BE2C (cell line): ENCODE results near the gene TBC1D22A.

ENCODE experiments used
- DNase-seq: peaks from one replicate; pipeline ENCODE4 v3.0.0-alpha.2; 2020
- H3K27me3 ChIP-seq: fragments of 250-450 bp; sonication (Bioruptor Pico); 2 replicates; pipeline ENCODE4 v1.5.1; 2020; ENCODE audit warnings: mild to moderate bottlenecking
- H3K36me3 ChIP-seq: fragments of 250-450 bp; sonication (Bioruptor Pico); 2 replicates; pipeline ENCODE4 v1.5.1; 2020; ENCODE audit warnings: mild to moderate bottlenecking
- H3K4me1 ChIP-seq: fragments of 250-450 bp; sonication (Bioruptor Pico); 2 replicates; pipeline ENCODE4 v1.5.1; 2020
- H3K4me3 ChIP-seq: 2 replicates; pipeline ENCODE4 v1.5.1; 2011; ENCODE audit warnings: low read depth, low read length
- H3K9me3 ChIP-seq: fragments of 250-450 bp; sonication (Bioruptor Pico); 2 replicates; pipeline ENCODE4 v1.5.1; 2020
- CTCF ChIP-seq: IDR thresholded peaks from 2 replicates; pipeline ENCODE4 v1.5.1; 2012; ENCODE audit warnings: mild to moderate bottlenecking, low read depth, low read length

TBC1D22A gene

GRCh38 chr22:47071807-47072641 lies 309.6 kb downstream of the TBC1D22A start:
- no peak for TF ChIP-seq CTCF
- no peak for DNase-seq
- Histone ChIP-seq H3K4me1 (no peaks in the 10 kb centered on the region), H3K36me3 (no peaks in the 10 kb centered on the region), H3K9me3 (no peaks in the 10 kb centered on the region), H3K4me3 (no peak overlapping the region), H3K27me3 (no peaks in the 10 kb centered on the region)

GRCh38 chr22:47072642-47072967 lies 310.2 kb downstream of the TBC1D22A start:
- no peak for TF ChIP-seq CTCF
- H3K36me3 ChIP-seq, result no peaks in the 10 kb centered on the region
- H3K27me3 ChIP-seq, result no peaks in the 10 kb centered on the region
- H3K9me3 ChIP-seq, result no peaks in the 10 kb centered on the region
- H3K4me3 ChIP-seq, result no peak overlapping the region
- no peak for DNase-seq
- H3K4me1 ChIP-seq, result no peaks in the 10 kb centered on the region

GRCh38 chr22:47073075-47073474 lies 310.6 kb downstream of the TBC1D22A start:
- Histone ChIP-seq H3K4me3 (no peak overlapping the region), H3K4me1 (no peaks in the 10 kb centered on the region), H3K9me3 (no peaks in the 10 kb centered on the region), H3K36me3 (no peaks in the 10 kb centered on the region), H3K27me3 (no peaks in the 10 kb centered on the region)
- TF ChIP-seq CTCF, result no peak
- no peak for DNase-seq

- DNase-seq, result no peak
These were observed 311.7 kb downstream of the TBC1D22A start for GRCh38 chr22:47074105-47074504.

GRCh38 chr22:47075568-47075967 lies 313.1 kb downstream of the TBC1D22A start:
- no peaks in the 10 kb centered on the region for H3K4me1 ChIP-seq
- DNase-seq, result no peak
- no peaks in the 10 kb centered on the region for H3K27me3 ChIP-seq
- H3K4me3 ChIP-seq, result no peak overlapping the region
- H3K36me3 ChIP-seq, result no peaks in the 10 kb centered on the region
- no peaks in the 10 kb centered on the region; the same call in 1 of the 2 replicates for H3K9me3 ChIP-seq
- TF ChIP-seq CTCF, result no peak

More at GRCh38 chr22:47074105-47074504, 311.7 kb downstream of the TBC1D22A start:
- no peaks in the 10 kb centered on the region for H3K36me3 ChIP-seq
- H3K9me3 ChIP-seq, result no peaks in the 10 kb centered on the region
- TF ChIP-seq CTCF, result no peak
- no peaks in the 10 kb centered on the region for H3K4me1 ChIP-seq
- no peaks in the 10 kb centered on the region for H3K27me3 ChIP-seq
- no peak overlapping the region for H3K4me3 ChIP-seq

GRCh38 chr22:47076758-47077157 lies 314.3 kb downstream of the TBC1D22A start:
- no peaks in the 10 kb centered on the region; the same call in 1 of the 2 replicates for H3K9me3 ChIP-seq
- DNase-seq, result no peak
- no peaks in the 10 kb centered on the region for H3K36me3 ChIP-seq
- no peaks in the 10 kb centered on the region for H3K4me1 ChIP-seq
- TF ChIP-seq CTCF, result no peak
- no peak overlapping the region for H3K4me3 ChIP-seq
- no peaks in the 10 kb centered on the region for H3K27me3 ChIP-seq
